Endothelial cell of umbilical vein (primary cell): Measurements from ENCODE around the gene RBX1. TPM values are rescaled to one million over a fixed set of nuclear protein-coding genes. Genes with fewer than 3 reads are reported as not detected.

Source experiments
- BruUV-seq: library from RNA; stranded (reverse); fragments of 400-500 nt; replicated peaks from 2 replicates; lab custom pipeline; 2021; lab: Mats Ljungman, UMichigan
- CTCF ChIA-PET: fragments of 300-600, 350-600 bp; sonication (Branson Sonifier 250); formaldehyde crosslinking; loops from one replicate; lab custom pipeline; 2021; ENCODE audit warnings: antibody characterized with exemption, inconsistent platforms; lab: Charles Lee
- POLR2A ChIA-PET: fragments of 300-600, 350-600 bp; sonication (Branson Sonifier 250); formaldehyde crosslinking; loops from one replicate; lab custom pipeline; 2021; ENCODE audit warnings: antibody characterized with exemption, inconsistent platforms; lab: Charles Lee
- DNase-seq: peaks from one replicate; pipeline ENCODE4 v3.0.0-alpha.2; 2011; ENCODE audit warnings: low read depth, low spot score
- FAIRE-seq: peaks from 2 replicates; lab custom pipeline; 2011; peaks lifted over from hg19 to GRCh38; lab: Jason Lieb, UNC
- H2AFZ ChIP-seq: 2 replicates; pipeline ENCODE4 v1.6.0; 2012; ENCODE audit warnings: low read depth, low read length, control low read depth, inconsistent platforms
- H3K27ac ChIP-seq: 2 replicates; pipeline ENCODE4 v1.5.1; 2011; ENCODE audit warnings: low read depth, mild to moderate bottlenecking, control low read depth, low read length, moderate library complexity; ENCODE audit not compliant: insufficient read depth
- H3K27me3 ChIP-seq, 2 experiments: 2 replicates each; pipeline versions ENCODE4 v1.6.0 to v1.6.1; 2011; ENCODE audit warnings: low read length in 2 of 2, mixed read lengths in 1 of 2; ENCODE audit not compliant: control insufficient read depth in 2 of 2, insufficient read depth in 2 of 2
- H3K36me3 ChIP-seq, 2 experiments: 2 replicates in 1 of 2; 3 replicates in 1 of 2; pipeline ENCODE4 v1.5.1; 2011; ENCODE audit warnings: low read length in 2 of 2, mild to moderate bottlenecking in 1 of 2, moderate library complexity in 1 of 2; ENCODE audit not compliant: control insufficient read depth in 2 of 2, insufficient read depth in 2 of 2; ENCODE audit errors: extremely low read depth in 1 of 2
- H3K4me1 ChIP-seq: 3 replicates; pipeline ENCODE4 v1.5.1; 2011; ENCODE audit warnings: mild to moderate bottlenecking, low read length; ENCODE audit not compliant: control insufficient read depth, insufficient read depth; ENCODE audit errors: extremely low read depth
- H3K4me2 ChIP-seq: 2 replicates; pipeline ENCODE4 v1.6.1; 2011; ENCODE audit warnings: low read length, control low read depth, mixed read lengths; ENCODE audit not compliant: insufficient read depth
- H3K4me3 ChIP-seq, 3 experiments: fragments of 200-600 bp in 1 of 3; sonication (generic), shearing (Covaris generic) in 1 of 3; replicated peaks in 1 of 3; 2 replicates each; pipeline ENCODE4 v1.5.1; 2011 to 2016; ENCODE audit warnings: control low read depth in 3 of 3, low read length in 3 of 3, mild to moderate bottlenecking in 2 of 3, inconsistent platforms in 1 of 3, low read depth in 1 of 3, moderate library complexity in 1 of 3; ENCODE audit not compliant: insufficient read depth in 1 of 3
- H3K79me2 ChIP-seq: 2 replicates; pipeline ENCODE4 v1.6.0; 2012; ENCODE audit warnings: low read length, inconsistent platforms; ENCODE audit not compliant: control insufficient read depth, insufficient read depth
- H3K9ac ChIP-seq: replicated peaks from 2 replicates; pipeline ENCODE3; 2011; ENCODE audit warnings: low read length, control low read depth; ENCODE audit not compliant: insufficient read depth; ENCODE audit errors: extremely low read depth
- H3K9me1 ChIP-seq: replicated peaks from 3 replicates; pipeline ENCODE4 v1.6.0; 2011; ENCODE audit warnings: mild to moderate bottlenecking, low read length; ENCODE audit not compliant: control insufficient read depth, insufficient read depth; ENCODE audit errors: extremely low read depth
- H3K9me3 ChIP-seq: replicated peaks from 2 replicates; pipeline ENCODE4 v1.5.1; 2012; ENCODE audit warnings: low read length, inconsistent platforms; ENCODE audit not compliant: control insufficient read depth, insufficient read depth
- H4K20me1 ChIP-seq: replicated peaks from 2 replicates; pipeline ENCODE3; 2011; ENCODE audit warnings: mild to moderate bottlenecking, low read length; ENCODE audit not compliant: control insufficient read depth, insufficient read depth; ENCODE audit errors: extremely low read depth
- CTCF ChIP-seq, 2 donors: IDR thresholded peaks; 1 replicate in 1 of 2; 2 replicates in 1 of 2; pipeline ENCODE4 v1.5.1; 2011; ENCODE audit warnings: low read length in 2 of 2, mild to moderate bottlenecking in 2 of 2, moderate library complexity in 2 of 2, control low read depth in 1 of 2, inconsistent platforms in 1 of 2, low read depth in 1 of 2; ENCODE audit not compliant: insufficient read depth in 1 of 2; ENCODE audit errors: extremely low read depth in 1 of 2
- EZH2 ChIP-seq: IDR thresholded peaks from 2 replicates; pipeline ENCODE4 v1.6.1; 2012; ENCODE audit warnings: borderline replicate concordance, low read depth, mild to moderate bottlenecking, moderate library complexity, low read length, inconsistent platforms; ENCODE audit not compliant: severe bottlenecking
- FOS ChIP-seq: IDR thresholded peaks from 2 replicates; pipeline ENCODE4 v1.6.1; 2011; ENCODE audit warnings: mild to moderate bottlenecking, low read length, moderate library complexity, borderline replicate concordance; ENCODE audit not compliant: insufficient read depth
- GATA2 ChIP-seq: IDR thresholded peaks from 2 replicates; pipeline ENCODE4 v1.7.0; 2011; ENCODE audit warnings: low read depth, mild to moderate bottlenecking, moderate library complexity, mixed read lengths, low read length; ENCODE audit not compliant: insufficient read length, insufficient read depth
- MYC ChIP-seq: IDR thresholded peaks from one replicate; pipeline ENCODE4 v1.6.1; 2011; ENCODE audit warnings: mild to moderate bottlenecking, low read depth, low read length
- POLR2A ChIP-seq: IDR thresholded peaks from 2 replicates; pipeline ENCODE4 v1.6.1; 2012; ENCODE audit warnings: low read depth, mild to moderate bottlenecking, control low read depth, low read length
- POLR2AphosphoS5 ChIP-seq: IDR thresholded peaks from 2 replicates; pipeline ENCODE4 v1.6.1; 2012; ENCODE audit warnings: low read depth, mild to moderate bottlenecking, control low read depth, low read length, moderate library complexity; ENCODE audit not compliant: insufficient read depth
- dilution Hi-C: fragments of 300-500 bp; cut with MboI; formaldehyde crosslinking; loops from one replicate; pipeline ENCODE4 v1.15.0; 2019; ENCODE audit warnings: low sequenced_read_pairs; ENCODE audit not compliant: extremely low pct_ligation_motif_present
- intact Hi-C: fragments of 100-400 bp; cut with micrococcal nuclease; formaldehyde crosslinking; loops from one replicate; pipeline ENCODE4 v1.10.0; 2022
- polyA plus RNA-seq, 4 experiments: library from polyadenylated mRNA; depleted of rRNA in 3 of 4; stranded (reverse) in 3 of 4; unstranded in 1 of 4; fragments of >200 nt; gene quantifications; 2 replicates each; pipeline versions ENCODE4 v1.2.1 to v1.2.3, GENCODE V29; 2011 to 2012; ENCODE audit warnings: missing spikeins in 1 of 4
- total RNA-seq: library from RNA; stranded (reverse); gene quantifications from 2 replicates; pipeline ENCODE4 v1.2.3, GENCODE V29; 2021

Gene RBX1
- total and polyA plus RNA-seq, 2 donors (not counting 3 experiments of a cell fraction or from before 2014, with no cell fraction given) = 74.7 to 102 TPM

- H3K36me3 ChIP-seq = no peaks in the 10 kb centered on the region
- no peaks in the 10 kb centered on the region for H3K9me1 ChIP-seq
- H3K27me3 ChIP-seq = no peaks in the 10 kb centered on the region
- H4K20me1 ChIP-seq = no peaks in the 10 kb centered on the region
- no peaks in the 10 kb centered on the region for H3K79me2 ChIP-seq
- intact Hi-C loops (no loop called here), dilution Hi-C loops (no loop called here)
- H3K4me2 ChIP-seq = no peak overlapping the region
- TF ChIP-seq POLR2AphosphoS5 = no peak
- no peak for TF ChIP-seq CTCF (IDR thresholded peaks at IDR 0.05; ENCODE audit: extremely low read depth in 1 of 2, insufficient read depth in 1 of 2, low read depth in 1 of 2, low read length in 2 of 2)
- no peak for TF ChIP-seq GATA2
- no peak for TF ChIP-seq EZH2
- no peak for TF ChIP-seq MYC
- TF ChIP-seq POLR2A = no peak
- TF ChIP-seq FOS = no peak
- no TSS peak for BruUV-seq
- ChIA-PET POLR2A (no interaction called here), CTCF (no interaction called here)
- DNase-seq (no peak), FAIRE-seq (no peak)
- no peaks in the 10 kb centered on the region for H3K9me3 ChIP-seq
- no peak overlapping the region for H3K4me3 ChIP-seq
- H3K4me1 ChIP-seq = no peaks in the 10 kb centered on the region
- H3K27ac ChIP-seq = no peak overlapping the region
- no peak overlapping the region for H2AFZ ChIP-seq
- no peak overlapping the region for H3K9ac ChIP-seq
Measured at GRCh38 chr22:41000040-41000565, 48.9 kb downstream of the RBX1 start.
